ENCODE results near the gene URB1. TPM values are rescaled to one million over a fixed set of nuclear protein-coding genes. Genes with fewer than 3 reads are reported as not detected.

Gene URB1
- total and polyA plus RNA-seq, 2 of the 8 experiments (the other 6 are each of a cell fraction or from before 2014, with no cell fraction given): 8.1 to 28.9 TPM

GRCh38 chr21:32299695-32300094 is 93.1 kb downstream of the URB1 start:
- POLR2A ChIA-PET (ENCODE audit: partially characterized antibody): no interaction called here

More at GRCh38 chr21:32299695-32300094, 93.1 kb downstream of the URB1 start:
- H3K27me3 ChIP-seq (replicated peaks in 1 of 4; ENCODE audit: control insufficient read depth in 3 of 4, extremely low read depth in 1 of 4, insufficient read depth in 3 of 4, low read length in 3 of 4): no peaks in the 10 kb centered on the region
- H3K14ac ChIP-seq (ENCODE audit: insufficient read length): no peak overlapping the region
- no peak overlapping the region for H3K23ac ChIP-seq (ENCODE audit: insufficient read length)
- no peak overlapping the region for H2AFZ ChIP-seq (ENCODE audit: low read length)
- no peak overlapping the region for H4K8ac ChIP-seq (ENCODE audit: extremely low read depth, insufficient read depth, low read length)
- no peaks in the 10 kb centered on the region for H3K79me1 ChIP-seq (ENCODE audit: low read depth, low read length)
- no peak overlapping the region for H3K4me3 ChIP-seq (ENCODE audit: extremely low read depth in 1 of 4, insufficient read depth in 2 of 4, low read depth in 3 of 4, low read length in 4 of 4)
- H2BK20ac ChIP-seq (ENCODE audit: low read length): no peak overlapping the region
- H2BK5ac ChIP-seq (ENCODE audit: low read depth, low read length): no peak overlapping the region
- CTCF ChIA-PET (ENCODE audit: partially characterized antibody): interaction anchor here (0.9 to 1.9 kb wide), 3 partner anchors 9 to 16 kb away, joined by 3 to 5 read pairs (median 3); no protein-coding TSS in a partner anchor
- H3K36me3 ChIP-seq (ENCODE audit: control insufficient read depth in 2 of 4, insufficient read depth in 4 of 4, low read length in 3 of 4): peaks cover 0 to 3% (median 0%) of the 10 kb centered on the region in 4 experiments; a peak in 1 of 8 replicates
- peaks cover 2 to 7% of the 10 kb centered on the region in 2 experiments for H4K20me1 ChIP-seq (replicated peaks in 1 of 2; ENCODE audit: control insufficient read depth in 1 of 2, insufficient read depth in 2 of 2, low read length in 2 of 2)
- WGBS, 2 experiments (ENCODE audit: extremely low coverage in 1 of 2, insufficient coverage in 1 of 2, insufficient read length in 1 of 2, insufficient replicate concordance in 2 of 2, low coverage in 1 of 2, low lambda C conversion rate in 2 of 2, missing lambda C conversion rate in 1 of 2): 91% methylated on average over 6 of the region's 6 CpGs; no CpG with 5 or more reads in 1 of the 2 experiments
- peaks cover 0 to 3% of the 10 kb centered on the region in 2 experiments; a peak in 1 of 4 replicates for H3K9me3 ChIP-seq (ENCODE audit: insufficient read depth in 2 of 2, low read depth in 1 of 2, low read length in 1 of 2)
- no peak overlapping the region for H2BK12ac ChIP-seq (ENCODE audit: low read depth, low read length)
- no peak overlapping the region for H3K18ac ChIP-seq (ENCODE audit: extremely low read depth, low read length)
- TF ChIP-seq JUN (IDR thresholded peaks at IDR 0.05; ENCODE audit: low read depth, low read length): no peak
- TF ChIP-seq POU5F1 (IDR thresholded peaks at IDR 0.05; ENCODE audit: low read depth, low read length): no peak
- TF ChIP-seq ZNF274 (IDR thresholded peaks at IDR 0.05; ENCODE audit: borderline replicate concordance, extremely low read depth, low read length): no peak
- no peak for TF ChIP-seq TBP (IDR thresholded peaks at IDR 0.05; ENCODE audit: low read depth, low read length)
- TF ChIP-seq HDAC2 (IDR thresholded peaks at IDR 0.05; ENCODE audit: borderline replicate concordance in 1 of 2, low read depth in 2 of 2, low read length in 2 of 2): no peak
- TF ChIP-seq CBX5 (IDR thresholded peaks at IDR 0.05; ENCODE audit: low read depth, low read length): no peak
- TF ChIP-seq USF2 (IDR thresholded peaks at IDR 0.05; ENCODE audit: low read length): no peak
- no peak overlapping the region for H3K9ac ChIP-seq (replicated peaks in 1 of 4; ENCODE audit: extremely low read depth in 1 of 4, low read depth in 3 of 4, low read length in 3 of 4)
- no peak overlapping the region for H2BK120ac ChIP-seq (replicated peaks; ENCODE audit: low read depth, low read length)
- no peak overlapping the region for H3K4ac ChIP-seq (replicated peaks; ENCODE audit: insufficient read length, low read depth, low read length)
- no peak overlapping the region for H3K4me2 ChIP-seq (ENCODE audit: insufficient read depth in 1 of 2, low read depth in 2 of 2, low read length in 2 of 2)
- H3K79me2 ChIP-seq (ENCODE audit: control insufficient read depth in 1 of 2, insufficient read depth in 2 of 2, low read length in 2 of 2): no peaks in the 10 kb centered on the region
- H3K4me1 ChIP-seq (replicated peaks in 1 of 4; ENCODE audit: control insufficient read depth in 3 of 4, insufficient read depth in 4 of 4, low read length in 3 of 4): no peaks in the 10 kb centered on the region
- no peak overlapping the region for H4K5ac ChIP-seq (ENCODE audit: insufficient read length, low read depth, low read length)
- no peak for FAIRE-seq
- H3K27ac ChIP-seq (ENCODE audit: low read depth, low read length): no peak overlapping the region
- H4K91ac ChIP-seq (replicated peaks; ENCODE audit: insufficient read length, low read length): no peak overlapping the region
- no peak overlapping the region for H3K56ac ChIP-seq (replicated peaks; ENCODE audit: insufficient read length, low read depth, low read length)
- H2BK15ac ChIP-seq (ENCODE audit: low read length): no peak overlapping the region
- DNase-seq (ENCODE audit: low read depth in 1 of 2, low spot score in 2 of 2): no peak
- H2AK5ac ChIP-seq (ENCODE audit: low read depth, low read length): no peak overlapping the region
- no peaks in the 10 kb centered on the region; the same call in 1 of the 2 replicates for H3K23me2 ChIP-seq (ENCODE audit: low read depth, low read length)
